Measurements from ENCODE around the gene SPATA32. TPM values are rescaled to one million over a fixed set of nuclear protein-coding genes. Genes with fewer than 3 reads are reported as not detected.

SPATA32 gene
- total RNA-seq, 1 experiment from 2014 or later: not detected

- no peak for DNase-seq (ENCODE audit: unreplicated experiment)
- no peak overlapping the region for H3K4me3 Mint-ChIP-seq (ENCODE audit: unreplicated experiment)
- no peak for TF ChIP-seq CTCF (IDR thresholded peaks at IDR 0.05; ENCODE audit: unreplicated experiment)
- no peak overlapping the region for H3K27ac Mint-ChIP-seq (ENCODE audit: low read depth, unreplicated experiment)
- ChIA-PET POLR2A (interaction anchor here (0.8 to 1.0 kb wide), 2 partner anchors 9 to 20 kb away, joined by 4 to 5 read pairs; no protein-coding TSS in a partner anchor), CTCF (interaction anchor here (1.2 to 5.9 kb wide), 2 partner anchors 10 to 35 kb away, joined by 3 to 23 read pairs; no protein-coding TSS in a partner anchor)
- H3K27me3 Mint-ChIP-seq (ENCODE audit: insufficient read depth, unreplicated experiment): no peaks in the 10 kb centered on the region
- no peaks in the 10 kb centered on the region for H3K9me3 Mint-ChIP-seq (ENCODE audit: unreplicated experiment)
- intact Hi-C loops (cut with micrococcal nuclease): no loop called here
- H3K4me1 Mint-ChIP-seq (ENCODE audit: insufficient read depth, unreplicated experiment): no peaks in the 10 kb centered on the region
- H3K36me3 Mint-ChIP-seq (ENCODE audit: insufficient read depth, unreplicated experiment): peaks cover 71% of the 10 kb centered on the region
- BruUV-seq (replicated peaks): no TSS peak
These were observed 5.7 kb upstream of the SPATA32 start for GRCh38 chr17:45267436-45268055.

GRCh38 chr17:45266372-45266926 is 4.6 kb upstream of the SPATA32 start:
- no peak for TF ChIP-seq CTCF (IDR thresholded peaks at IDR 0.05; ENCODE audit: unreplicated experiment)
- intact Hi-C loops (cut with micrococcal nuclease): no loop called here
- H3K4me1 Mint-ChIP-seq (ENCODE audit: insufficient read depth, unreplicated experiment): no peaks in the 10 kb centered on the region
- no peak for DNase-seq (ENCODE audit: unreplicated experiment)
- peaks cover 66% of the 10 kb centered on the region for H3K36me3 Mint-ChIP-seq (ENCODE audit: insufficient read depth, unreplicated experiment)
- ChIA-PET POLR2A (interaction anchor here (0.5 to 1.4 kb wide), 3 partner anchors 10 to 114 kb away, joined by 3 to 7 read pairs (median 4); no protein-coding TSS in a partner anchor), CTCF (interaction anchor here (1.2 to 5.9 kb wide), 3 partner anchors 11 to 48 kb away, joined by 3 to 23 read pairs (median 5); no protein-coding TSS in a partner anchor)
- no peaks in the 10 kb centered on the region for H3K9me3 Mint-ChIP-seq (ENCODE audit: unreplicated experiment)
- no TSS peak for BruUV-seq (replicated peaks)
- H3K4me3 Mint-ChIP-seq (ENCODE audit: unreplicated experiment): no peak overlapping the region
- H3K27me3 Mint-ChIP-seq (ENCODE audit: insufficient read depth, unreplicated experiment): no peaks in the 10 kb centered on the region
- no peak overlapping the region for H3K27ac Mint-ChIP-seq (ENCODE audit: low read depth, unreplicated experiment)

GRCh38 chr17:45265821-45266220 is 3.9 kb upstream of the SPATA32 start:
- POLR2A ChIA-PET: interaction anchor here (0.7 to 1.4 kb wide), 3 partner anchors 18 to 115 kb away, joined by 3 to 7 read pairs (median 3); no protein-coding TSS in a partner anchor
- Mint-ChIP-seq H3K27me3 (ENCODE audit: insufficient read depth, unreplicated experiment) (no peaks in the 10 kb centered on the region), H3K4me1 (ENCODE audit: insufficient read depth, unreplicated experiment) (no peaks in the 10 kb centered on the region), H3K27ac (ENCODE audit: low read depth, unreplicated experiment) (no peak overlapping the region), H3K36me3 (ENCODE audit: insufficient read depth, unreplicated experiment) (peaks cover 62% of the 10 kb centered on the region), H3K9me3 (ENCODE audit: unreplicated experiment) (no peaks in the 10 kb centered on the region), H3K4me3 (ENCODE audit: unreplicated experiment) (no peak overlapping the region)
- intact Hi-C loops (cut with micrococcal nuclease): no loop called here
- BruUV-seq (replicated peaks): no TSS peak
- CTCF ChIA-PET: interaction anchor here (0.6 to 5.9 kb wide), 6 partner anchors 10 to 131 kb away, joined by 3 to 23 read pairs (median 4); no protein-coding TSS in a partner anchor
- peak; percentile 51 for DNase-seq (ENCODE audit: unreplicated experiment)
- TF ChIP-seq CTCF (IDR thresholded peaks at IDR 0.05; ENCODE audit: unreplicated experiment): no peak

GRCh38 chr17:45264988-45265387 is 3.1 kb upstream of the SPATA32 start:
- Mint-ChIP-seq H3K27ac (ENCODE audit: low read depth, unreplicated experiment) (no peak overlapping the region), H3K36me3 (ENCODE audit: insufficient read depth, unreplicated experiment) (peaks cover 60% of the 10 kb centered on the region), H3K9me3 (ENCODE audit: unreplicated experiment) (no peaks in the 10 kb centered on the region), H3K4me3 (ENCODE audit: unreplicated experiment) (no peak overlapping the region), H3K27me3 (ENCODE audit: insufficient read depth, unreplicated experiment) (no peaks in the 10 kb centered on the region), H3K4me1 (ENCODE audit: insufficient read depth, unreplicated experiment) (no peaks in the 10 kb centered on the region)
- intact Hi-C loops (cut with micrococcal nuclease): no loop called here
- BruUV-seq (replicated peaks): no TSS peak
- no peak for DNase-seq (ENCODE audit: unreplicated experiment)
- ChIA-PET CTCF (interaction anchor here (1.0 to 5.9 kb wide), 4 partner anchors 9 to 46 kb away, joined by 3 to 23 read pairs (median 4); no protein-coding TSS in a partner anchor), POLR2A (interaction anchor here (0.7 kb wide), 1 partner anchor 17 kb away, joined by 3 read pairs; no protein-coding TSS in a partner anchor)
- TF ChIP-seq CTCF (IDR thresholded peaks at IDR 0.05; ENCODE audit: unreplicated experiment): no peak

Data from MCF 10A (cell line).